ENCODE results near the gene MAJIN. TPM values are rescaled to one million over a fixed set of nuclear protein-coding genes. Genes with fewer than 3 reads are reported as not detected.
A peak's percentile ranks its signal among the peaks of the same experiment; 100 is the strongest.

MAJIN gene
- total and polyA plus RNA-seq, 5 experiments from 2014 or later: 0.48 to 2.4 (median 1.4) TPM; not detected in 1

DNA sequence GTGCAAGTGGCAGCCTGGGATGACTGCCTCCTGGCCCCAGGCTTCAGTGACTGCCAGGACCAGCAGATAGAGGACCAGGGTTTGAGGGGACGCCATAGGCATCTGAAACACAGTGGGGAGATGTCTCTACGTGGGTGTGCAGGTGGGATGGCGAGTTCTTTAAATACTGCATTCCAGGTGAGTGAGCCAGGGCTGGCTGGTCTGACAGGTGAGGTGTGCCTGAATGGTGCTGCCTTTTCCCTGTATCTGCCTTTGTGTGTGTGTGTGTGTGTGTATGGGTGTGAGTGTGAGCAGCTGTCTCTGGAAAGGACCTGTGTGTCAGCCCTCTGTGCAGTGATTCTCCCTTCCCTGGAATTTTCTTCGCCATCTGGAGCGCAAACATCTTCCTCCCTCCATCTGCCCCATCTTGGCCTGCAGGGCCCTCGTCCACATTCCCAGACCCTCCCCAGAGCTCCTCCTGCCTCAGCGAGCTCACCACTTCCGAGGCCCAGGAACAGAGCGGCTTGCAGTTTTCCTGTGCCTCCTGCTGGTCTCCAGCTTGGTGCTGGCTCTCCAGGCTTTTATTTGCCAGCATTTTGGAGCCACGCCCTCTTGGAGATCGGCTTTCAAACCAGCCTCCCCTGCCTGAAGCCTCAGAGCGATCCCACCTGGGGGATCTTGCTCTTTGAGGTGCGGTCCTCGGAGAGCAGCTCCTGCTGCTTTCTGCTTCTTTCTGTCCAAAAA, 36.4 kb downstream of the MAJIN start, which contains the start of gene GPHA2:
Gene GPHA2, minus strand, starts transcription at position 535 of the 723 bp plus-strand sequence. Its CDS starts 433 bp downstream, at position 102.
- POLR2A ChIA-PET: no interaction called here
- H3K9me3 Mint-ChIP-seq: no peaks in the 10 kb centered on the region
- H3K27ac Mint-ChIP-seq: peak within 1 kb of the TSS in 1 of 10 donors; percentile 4
- DNase-seq (no peak), ATAC-seq (no peak)
- H3K4me3 Mint-ChIP-seq: no peak within 1 kb of the TSS
- no peaks in the 10 kb centered on the region for H3K4me1 Mint-ChIP-seq
- peaks cover 0 to 3% (median 0%) of the 10 kb centered on the region in 5 donors for H3K27me3 Mint-ChIP-seq
- peaks cover 0 to 27% (median 7%) of the 10 kb centered on the region in 3 donors for H3K36me3 Mint-ChIP-seq

DNA sequence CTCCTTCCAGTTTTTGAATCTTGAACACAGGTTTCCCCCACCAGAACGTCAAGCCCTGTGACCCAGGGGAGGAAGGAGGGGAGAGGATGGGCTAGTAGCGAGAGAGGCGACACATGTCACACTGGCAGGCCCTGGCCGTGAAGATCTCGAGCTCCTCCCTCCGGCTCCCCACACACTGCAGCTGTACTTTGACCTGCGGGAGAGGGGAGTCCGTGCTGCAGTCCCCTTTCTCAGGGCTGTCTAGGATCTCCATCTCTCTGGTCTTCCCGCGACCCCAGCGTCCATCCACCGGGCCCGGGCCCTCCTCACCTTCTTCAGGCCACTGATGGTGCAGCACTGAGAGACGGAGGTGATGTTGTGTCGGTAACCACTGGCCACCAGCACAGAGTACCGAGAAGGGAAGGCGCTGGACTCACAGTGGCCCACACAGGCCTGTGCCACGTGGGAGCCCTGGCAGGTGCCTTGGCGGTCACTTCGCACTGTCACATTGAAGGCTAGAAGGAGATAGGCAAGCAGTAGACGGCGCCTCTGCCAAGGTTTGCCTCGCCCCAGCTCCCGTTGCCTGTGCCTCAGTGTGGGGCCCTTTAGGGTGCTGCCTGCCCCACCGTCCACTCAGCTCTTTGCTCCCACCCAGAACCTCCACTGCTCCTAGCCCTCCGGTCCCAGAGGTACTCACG, 37.1 kb downstream of the MAJIN start:
- H3K9me3 Mint-ChIP-seq: no peaks in the 10 kb centered on the region
- peaks cover 0 to 31% (median 8%) of the 10 kb centered on the region in 3 donors for H3K36me3 Mint-ChIP-seq
- DNase-seq (no peak), ATAC-seq (no peak)
- no peaks in the 10 kb centered on the region for H3K4me1 Mint-ChIP-seq
- H3K27ac Mint-ChIP-seq: no peak overlapping the region
- H3K27me3 Mint-ChIP-seq: peaks cover 0 to 2% (median 0%) of the 10 kb centered on the region in 5 donors
- H3K4me3 Mint-ChIP-seq: no peak overlapping the region
- POLR2A ChIA-PET: interaction anchor here (0.6 kb wide), 1 partner anchor 81 kb away, joined by 6 read pairs; no protein-coding TSS in a partner anchor

DNA sequence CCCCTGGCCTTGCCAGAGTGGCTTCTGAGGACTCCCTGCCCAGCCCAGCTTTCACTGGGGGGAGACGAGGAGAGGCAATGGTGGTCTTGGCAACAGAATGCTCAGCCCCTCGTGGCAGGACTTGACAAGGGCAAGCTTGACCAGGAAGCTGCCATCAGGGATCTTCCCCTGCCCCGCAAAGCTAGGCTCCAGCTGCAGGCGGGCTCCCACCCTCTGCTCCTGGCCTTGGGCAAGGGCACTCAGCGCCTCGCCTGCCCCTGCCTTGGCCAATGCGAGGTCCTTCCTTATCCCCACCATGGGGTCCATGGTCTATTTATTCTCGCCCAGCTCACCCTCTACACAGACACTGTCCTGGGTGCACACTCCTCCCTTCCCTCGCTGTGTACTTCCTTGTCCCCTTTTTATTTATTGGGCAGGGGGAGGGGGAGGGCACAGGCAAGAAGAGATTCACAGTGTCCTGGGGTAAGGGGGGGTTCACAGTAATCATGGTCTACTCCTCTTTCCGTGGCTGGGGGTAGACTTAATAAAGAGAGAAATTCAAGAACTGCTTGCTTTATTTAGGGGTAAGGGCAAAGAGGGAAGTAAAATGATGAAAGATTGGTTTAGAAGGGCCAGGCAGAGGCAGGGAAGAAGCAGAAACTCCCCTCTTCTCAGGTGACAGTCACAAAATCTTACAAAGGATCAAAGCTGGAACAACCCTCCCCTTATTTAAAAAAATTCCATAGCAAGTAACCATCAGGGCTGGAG, 37.8 kb downstream of the MAJIN start:
- POLR2A ChIA-PET: interaction anchor here (0.6 to 1.0 kb wide), 3 partner anchors 13 to 201 kb away, joined by 3 to 6 read pairs (median 3); no protein-coding TSS in a partner anchor
- no peaks in the 10 kb centered on the region for H3K4me1 Mint-ChIP-seq
- H3K9me3 Mint-ChIP-seq: no peaks in the 10 kb centered on the region
- no peak for ATAC-seq
- no peak for DNase-seq
- H3K4me3 Mint-ChIP-seq: no peak overlapping the region
- H3K27me3 Mint-ChIP-seq: peaks cover 0 to 2% (median 0%) of the 10 kb centered on the region in 5 donors
- peak overlapping the region in 1 of 10 donors; percentile 41 for H3K27ac Mint-ChIP-seq
- H3K36me3 Mint-ChIP-seq: peaks cover 0 to 34% (median 9%) of the 10 kb centered on the region in 3 donors

DNA sequence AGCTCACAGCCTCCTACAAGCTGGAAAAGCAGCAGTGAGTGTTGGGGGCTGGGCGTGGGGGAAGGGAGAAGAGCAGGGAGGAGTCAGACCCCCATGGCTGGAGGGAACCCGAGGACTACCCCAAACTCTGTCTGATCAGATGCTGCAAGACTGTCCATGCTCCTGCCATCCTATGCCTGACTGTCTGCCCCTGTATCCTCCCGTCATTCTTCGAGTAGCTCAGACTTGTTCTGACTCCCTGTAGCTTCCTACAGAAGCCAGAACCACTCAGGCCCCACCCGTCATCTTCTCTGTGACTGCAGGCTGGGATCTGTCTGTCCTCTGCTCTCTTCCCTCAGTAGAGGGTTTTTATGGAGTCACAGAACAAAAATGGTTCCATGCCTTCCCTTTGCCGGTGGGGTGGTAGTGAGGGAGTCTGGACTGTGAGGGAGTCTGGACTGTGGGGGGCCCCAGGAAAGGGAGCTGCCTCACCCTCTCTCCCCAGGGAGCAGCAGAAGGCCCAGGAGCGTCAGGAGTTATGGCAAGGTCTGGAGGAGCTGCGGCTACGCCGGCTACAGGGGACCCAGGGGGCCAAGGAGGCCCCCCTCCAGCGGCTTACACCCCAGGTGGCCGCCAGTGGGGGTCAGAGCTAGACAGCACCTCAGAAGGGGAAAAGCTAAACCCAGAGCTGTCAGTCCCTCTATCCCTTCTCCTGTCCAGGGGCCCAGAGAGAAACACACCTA, 38.5 kb downstream of the MAJIN start:
- H3K27me3 Mint-ChIP-seq: no peaks in the 10 kb centered on the region
- H3K4me1 Mint-ChIP-seq: no peaks in the 10 kb centered on the region
- no peak for ATAC-seq
- H3K4me3 Mint-ChIP-seq: no peak overlapping the region
- H3K36me3 Mint-ChIP-seq: peaks cover 0 to 38% (median 9%) of the 10 kb centered on the region in 3 donors
- DNase-seq: no peak
- peak overlapping the region in 2 of 10 donors; percentile 5 to 36 for H3K27ac Mint-ChIP-seq
- POLR2A ChIA-PET: interaction anchor here (0.6 to 1.0 kb wide), 3 partner anchors 12 to 304 kb away, joined by 3 read pairs; no protein-coding TSS in a partner anchor
- H3K9me3 Mint-ChIP-seq: no peaks in the 10 kb centered on the region

DNA sequence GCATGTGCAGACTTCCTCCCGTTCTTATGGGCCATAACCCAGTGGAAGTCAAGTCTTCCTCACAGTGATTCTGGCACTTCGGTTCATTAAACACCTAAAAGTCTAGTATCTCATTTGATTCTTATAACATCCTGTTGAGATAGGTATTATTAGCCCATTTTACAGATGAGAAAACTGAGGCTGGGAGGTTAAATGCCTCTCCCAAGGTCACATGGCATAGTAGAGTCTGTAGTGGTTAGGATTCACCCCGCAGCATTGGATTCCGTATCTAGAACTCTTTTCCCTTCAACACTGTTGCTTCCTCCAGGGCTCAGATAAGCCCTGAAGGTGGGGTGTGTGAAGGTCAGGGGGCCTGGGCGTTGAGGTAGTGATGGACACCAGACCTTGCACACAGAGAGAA, 39.6 kb downstream of the MAJIN start:
- no peaks in the 10 kb centered on the region for H3K9me3 Mint-ChIP-seq
- ATAC-seq (no peak), DNase-seq (no peak)
- peaks cover 0 to 43% (median 11%) of the 10 kb centered on the region in 3 donors for H3K36me3 Mint-ChIP-seq
- H3K4me3 Mint-ChIP-seq: no peak overlapping the region
- peak overlapping the region in 1 of 10 donors; percentile 11 for H3K27ac Mint-ChIP-seq
- peaks cover 0 to 1% (median 0%) of the 10 kb centered on the region in 4 donors for H3K4me1 Mint-ChIP-seq
- POLR2A ChIA-PET: no interaction called here
- H3K27me3 Mint-ChIP-seq: no peaks in the 10 kb centered on the region

DNA sequence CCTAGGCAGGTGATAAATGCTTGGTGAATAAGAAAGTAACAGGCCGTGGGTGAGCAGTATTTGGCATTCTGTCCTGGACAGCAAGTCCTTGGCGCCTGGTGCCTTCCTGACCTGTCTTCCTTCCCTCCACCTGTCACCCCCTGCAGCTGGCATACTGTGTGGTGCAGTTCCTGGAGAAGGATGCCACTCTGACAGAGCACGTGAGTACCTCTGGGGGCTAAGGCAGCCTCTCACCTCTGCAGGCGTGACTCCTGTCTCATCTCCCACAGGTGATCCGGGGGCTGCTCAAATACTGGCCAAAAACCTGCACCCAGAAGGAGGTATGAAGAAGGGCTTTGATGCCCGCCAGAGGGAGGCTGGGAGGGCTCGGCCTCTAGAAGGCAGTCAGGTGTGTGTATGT, 40.6 kb downstream of the MAJIN start:
- DNase-seq (no peak), ATAC-seq (no peak)
- Mint-ChIP-seq H3K36me3 (peaks cover 0 to 43% (median 11%) of the 10 kb centered on the region in 3 donors), H3K4me3 (no peak overlapping the region), H3K4me1 (peaks cover 0 to 4% (median 3%) of the 10 kb centered on the region in 4 donors), H3K27me3 (no peaks in the 10 kb centered on the region), H3K27ac (no peak overlapping the region), H3K9me3 (no peaks in the 10 kb centered on the region)
- POLR2A ChIA-PET: no interaction called here

DNA sequence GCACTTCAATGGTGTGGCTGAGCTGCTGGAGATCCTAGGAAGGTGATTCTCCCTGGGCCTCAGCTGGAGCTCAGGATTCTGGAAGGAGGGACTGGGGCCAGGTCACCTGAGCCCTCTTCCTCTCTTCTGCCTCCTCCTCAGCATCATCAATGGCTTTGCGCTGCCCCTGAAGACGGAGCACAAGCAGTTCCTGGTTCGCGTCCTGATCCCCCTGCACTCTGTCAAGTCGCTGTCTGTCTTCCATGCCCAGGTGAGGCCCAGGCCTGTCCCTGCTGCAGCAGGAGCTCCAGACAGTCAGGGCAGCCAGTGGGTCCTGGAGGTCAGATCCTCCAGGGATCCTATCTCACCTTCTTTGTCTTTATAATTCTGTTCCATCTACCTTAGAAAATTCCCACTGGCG, 41.6 kb downstream of the MAJIN start:
- ATAC-seq (no peak), DNase-seq (no peak)
- peak overlapping the region in 1 of 10 donors; percentile 22 for H3K4me3 Mint-ChIP-seq
- H3K9me3 Mint-ChIP-seq: no peaks in the 10 kb centered on the region
- POLR2A ChIA-PET: no interaction called here
- peaks cover 0 to 44% (median 11%) of the 10 kb centered on the region in 3 donors for H3K36me3 Mint-ChIP-seq
- H3K27ac Mint-ChIP-seq: no peak overlapping the region
- no peaks in the 10 kb centered on the region for H3K27me3 Mint-ChIP-seq
- H3K4me1 Mint-ChIP-seq: peaks cover 0 to 7% (median 4%) of the 10 kb centered on the region in 4 donors

DNA sequence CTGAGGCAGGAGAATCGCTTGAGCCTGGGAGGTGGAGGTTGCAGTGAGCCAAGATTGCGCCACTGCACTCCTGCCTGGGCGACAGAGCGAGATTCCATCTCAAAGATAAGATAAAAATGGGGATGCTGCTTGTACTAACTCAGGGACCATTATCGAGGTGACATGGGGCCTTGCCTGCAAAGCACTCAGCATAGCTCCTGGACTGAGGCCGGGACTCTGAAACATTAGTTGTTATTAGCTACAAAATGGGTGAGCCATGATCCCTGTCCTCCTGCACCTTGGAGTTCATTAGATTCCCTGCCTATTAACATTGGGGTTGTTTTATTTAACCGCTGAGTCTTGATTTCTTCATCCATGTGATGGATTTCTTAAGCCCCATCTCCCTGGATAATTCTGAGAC, 42.3 kb downstream of the MAJIN start:
- no peaks in the 10 kb centered on the region for H3K9me3 Mint-ChIP-seq
- ATAC-seq (no peak), DNase-seq (no peak)
- peaks cover 0 to 44% (median 11%) of the 10 kb centered on the region in 3 donors for H3K36me3 Mint-ChIP-seq
- peaks cover 3 to 14% (median 8%) of the 10 kb centered on the region in 4 donors for H3K4me1 Mint-ChIP-seq
- no peaks in the 10 kb centered on the region for H3K27me3 Mint-ChIP-seq
- no peak overlapping the region for H3K4me3 Mint-ChIP-seq
- POLR2A ChIA-PET: interaction anchor here (0.6 to 0.7 kb wide), 2 partner anchors 11 to 565 kb away, joined by 3 read pairs; no protein-coding TSS in a partner anchor
- H3K27ac Mint-ChIP-seq: no peak overlapping the region

DNA sequence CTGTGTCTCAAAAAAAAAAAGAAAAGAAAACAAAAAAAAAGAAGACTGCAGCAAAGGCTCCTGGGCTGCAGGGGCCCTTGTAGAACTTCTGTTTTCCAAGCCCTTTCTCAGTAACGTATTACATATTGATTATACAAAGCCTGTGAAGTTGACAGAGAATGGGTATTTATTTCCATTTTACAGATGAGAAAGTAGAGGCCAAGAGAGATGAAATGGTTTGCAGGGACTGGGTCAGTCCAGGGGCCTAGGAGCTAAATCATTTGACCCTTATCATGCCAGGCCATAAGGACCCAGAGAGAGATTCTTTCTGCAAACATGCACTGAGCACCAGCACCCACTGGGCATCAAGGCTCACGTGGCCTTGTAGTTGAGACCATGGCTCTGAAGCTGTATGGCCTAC, 43.0 kb downstream of the MAJIN start:
- DNase-seq: no peak
- POLR2A ChIA-PET: interaction anchor here (0.7 kb wide), 1 partner anchor 44 kb away, joined by 3 read pairs; no protein-coding TSS in a partner anchor

DNA sequence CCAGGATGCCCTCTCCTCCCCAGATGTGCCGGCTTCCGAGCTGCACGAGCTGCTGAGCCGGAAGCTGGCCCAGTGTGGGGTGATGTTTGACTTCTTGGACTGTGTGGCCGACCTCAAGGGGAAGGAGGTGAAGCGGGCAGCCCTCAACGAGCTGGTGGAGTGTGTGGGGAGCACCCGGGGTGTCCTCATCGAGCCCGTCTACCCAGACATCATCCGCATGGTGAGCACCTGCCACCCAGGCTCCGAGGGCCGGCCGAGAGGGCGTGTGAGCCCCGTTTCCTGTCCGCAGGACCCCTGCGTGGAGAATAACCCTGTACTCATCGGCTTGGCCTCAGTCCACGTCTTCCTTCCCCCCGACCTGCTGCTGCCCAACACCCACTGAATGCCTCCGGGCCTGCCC, 45.2 kb downstream of the MAJIN start:
- H3K9me3 Mint-ChIP-seq: no peaks in the 10 kb centered on the region
- peaks cover 0 to 28% (median 9%) of the 10 kb centered on the region in 3 donors for H3K36me3 Mint-ChIP-seq
- ATAC-seq: no peak
- H3K27ac Mint-ChIP-seq: peak overlapping the region in 4 of 10 donors; percentile 17 to 86 (median 59)
- peak overlapping the region in 6 of 10 donors; percentile 28 to 45 (median 39) for H3K4me3 Mint-ChIP-seq
- POLR2A ChIA-PET: no interaction called here
- H3K27me3 Mint-ChIP-seq: no peaks in the 10 kb centered on the region
- peaks cover 5 to 23% (median 20%) of the 10 kb centered on the region in 4 donors for H3K4me1 Mint-ChIP-seq
- no peak for DNase-seq

More for the DNA sequence above, 43.0 kb downstream of the MAJIN start:
- no peak for ATAC-seq
- Mint-ChIP-seq H3K27me3 (no peaks in the 10 kb centered on the region), H3K36me3 (peaks cover 0 to 44% (median 11%) of the 10 kb centered on the region in 3 donors), H3K9me3 (no peaks in the 10 kb centered on the region), H3K4me3 (no peak overlapping the region), H3K27ac (no peak overlapping the region), H3K4me1 (peaks cover 5 to 21% (median 13%) of the 10 kb centered on the region in 4 donors)

DNA sequence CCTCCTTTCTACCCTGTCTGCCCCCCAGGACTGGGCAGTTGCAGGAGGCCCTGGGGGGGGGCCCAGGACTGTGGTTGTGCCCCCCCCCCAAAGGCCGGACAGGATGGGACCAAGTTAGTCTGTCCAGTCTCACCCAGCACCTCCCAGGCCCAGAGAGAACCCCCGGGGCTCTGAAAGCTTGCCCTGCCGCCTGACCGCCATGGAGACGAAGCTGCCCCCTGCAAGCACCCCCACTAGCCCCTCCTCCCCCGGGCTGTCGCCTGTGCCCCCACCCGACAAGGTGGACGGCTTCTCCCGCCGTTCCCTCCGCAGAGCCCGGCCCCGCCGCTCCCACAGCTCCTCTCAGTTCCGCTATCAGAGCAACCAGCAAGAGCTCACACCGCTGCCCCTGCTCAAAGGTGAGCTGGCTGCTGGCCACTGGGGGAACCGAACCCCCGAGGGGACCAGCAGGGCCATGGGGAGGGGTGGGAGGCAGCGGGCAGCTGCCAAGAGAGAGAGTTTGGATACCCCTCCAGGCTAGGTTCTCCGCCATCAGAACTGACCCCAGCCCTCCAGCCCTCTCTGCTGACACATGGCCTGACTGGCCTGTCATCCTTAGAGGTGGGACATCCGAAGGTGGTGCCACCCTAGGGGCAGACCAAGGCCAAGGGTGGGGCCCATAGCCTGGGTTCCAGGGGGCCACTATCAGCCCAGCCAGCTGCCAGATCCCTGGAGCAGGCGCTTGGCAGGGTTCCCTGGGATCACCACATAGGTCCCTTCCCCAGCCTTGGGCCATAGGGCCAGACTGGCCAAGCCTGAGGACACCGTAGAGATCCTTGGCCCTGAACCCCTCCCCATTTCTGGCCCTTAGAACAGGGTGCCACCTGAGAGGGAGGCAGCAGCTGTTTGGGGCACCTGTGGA, 46.1 kb downstream of the MAJIN start:
- no peak for DNase-seq
- Mint-ChIP-seq H3K4me1 (peaks cover 5 to 23% (median 20%) of the 10 kb centered on the region in 4 donors), H3K27me3 (no peaks in the 10 kb centered on the region), H3K27ac (peak overlapping the region in 6 of 10 donors; percentile 52 to 97 (median 90)), H3K36me3 (peaks cover 0 to 20% (median 4%) of the 10 kb centered on the region in 3 donors), H3K4me3 (peak overlapping the region; percentile 81 to 99 (median 93)), H3K9me3 (no peaks in the 10 kb centered on the region)
- POLR2A ChIA-PET: interaction anchor here (0.6 to 2.7 kb wide), 8 partner anchors 10 to 661 kb away, joined by 3 to 15 read pairs (median 6); partner anchors contain the start of genes ATG2A and SF1
- no peak for ATAC-seq
